ENCODE data around the gene ZNF879.

Gene ZNF879

GRCh38 chr5:178988436-178989220 is 35.0 kb upstream of the ZNF879 start:
- DNase-seq (ENCODE audit: extremely low spot score) = no peak
- TF ChIP-seq CTCF (IDR thresholded peaks at IDR 0.05; ENCODE audit: control extremely low read depth, extremely low read depth, low read depth, missing control alignments) = no peak
- POLR2A ChIA-PET = no interaction called here
- CTCF ChIA-PET = no interaction called here

GRCh38 chr5:178989311-178989710 is 34.3 kb upstream of the ZNF879 start:
- ChIA-PET POLR2A (no interaction called here), CTCF (no interaction called here)
- DNase-seq (ENCODE audit: extremely low spot score) = no peak
- no peak for TF ChIP-seq CTCF (IDR thresholded peaks at IDR 0.05; ENCODE audit: control extremely low read depth, extremely low read depth, low read depth, missing control alignments)

GRCh38 chr5:178990491-178990890 is 33.1 kb upstream of the ZNF879 start:
- ChIA-PET CTCF (no interaction called here), POLR2A (no interaction called here)
- DNase-seq (ENCODE audit: extremely low spot score) = no peak
- no peak for TF ChIP-seq CTCF (IDR thresholded peaks at IDR 0.05; ENCODE audit: control extremely low read depth, extremely low read depth, low read depth, missing control alignments)

- TF ChIP-seq CTCF (IDR thresholded peaks at IDR 0.05; ENCODE audit: control extremely low read depth, extremely low read depth, low read depth, missing control alignments) = no peak
- no peak for DNase-seq (ENCODE audit: extremely low spot score)
- ChIA-PET POLR2A (no interaction called here), CTCF (no interaction called here)
Observed at GRCh38 chr5:178991190-178992145, 32.1 kb upstream of the ZNF879 start.

GRCh38 chr5:178992291-178992895 is 31.2 kb upstream of the ZNF879 start:
- DNase-seq (ENCODE audit: extremely low spot score) = no peak
- ChIA-PET POLR2A (no interaction called here), CTCF (no interaction called here)
- TF ChIP-seq CTCF (IDR thresholded peaks at IDR 0.05; ENCODE audit: control extremely low read depth, extremely low read depth, low read depth, missing control alignments) = no peak

- ChIA-PET POLR2A (no interaction called here), CTCF (no interaction called here)
- no peak for DNase-seq (ENCODE audit: extremely low spot score)
- TF ChIP-seq CTCF (IDR thresholded peaks at IDR 0.05; ENCODE audit: control extremely low read depth, extremely low read depth, low read depth, missing control alignments) = no peak
Observed at GRCh38 chr5:178993236-178993765, 30.3 kb upstream of the ZNF879 start.
